Retinal pigment epithelial cell (primary cell): ENCODE results near the gene SARDH.

Experiments
- DNase-seq: peaks from one replicate; pipeline ENCODE4 v3.0.0-alpha.2; 2010; ENCODE audit warnings: low read depth
- H3K4me3 ChIP-seq: 2 replicates; pipeline ENCODE4 v1.5.1; 2011; ENCODE audit warnings: mild to moderate bottlenecking, low read length, control low read depth, moderate library complexity
- CTCF ChIP-seq: conservative IDR thresholded peaks from 2 replicates; pipeline ENCODE4 v1.5.1; 2011; ENCODE audit warnings: low read depth, low read length, control low read depth, inconsistent platforms

SARDH gene

GRCh38 chr9:133670466-133670865 lies 67.7 kb downstream of the SARDH start:
- DNase-seq = no peak
- no peak for TF ChIP-seq CTCF
- H3K4me3 ChIP-seq = no peak overlapping the region

GRCh38 chr9:133669182-133669801 lies 68.9 kb downstream of the SARDH start:
- DNase-seq = no peak
- no peak for TF ChIP-seq CTCF
- no peak overlapping the region for H3K4me3 ChIP-seq

- no peak for DNase-seq
- no peak overlapping the region for H3K4me3 ChIP-seq
- no peak for TF ChIP-seq CTCF
These were observed 70.2 kb downstream of the SARDH start for GRCh38 chr9:133667759-133668450.

- no peak for TF ChIP-seq CTCF
- H3K4me3 ChIP-seq = no peak overlapping the region
- no peak for DNase-seq
These were observed 71.3 kb downstream of the SARDH start for GRCh38 chr9:133666845-133667244.

- TF ChIP-seq CTCF = no peak
- no peak for DNase-seq
- H3K4me3 ChIP-seq = no peak overlapping the region
These were observed 71.8 kb downstream of the SARDH start for GRCh38 chr9:133666387-133666786.

GRCh38 chr9:133665535-133665934 lies 72.6 kb downstream of the SARDH start:
- H3K4me3 ChIP-seq = no peak overlapping the region
- no peak for DNase-seq
- TF ChIP-seq CTCF = no peak

- H3K4me3 ChIP-seq = no peak overlapping the region
- TF ChIP-seq CTCF = no peak
- no peak for DNase-seq
These were observed 73.1 kb downstream of the SARDH start for GRCh38 chr9:133665096-133665495.
